ENCODE results near the gene CENPO.

Gene CENPO

GRCh38 chr2:24837996-24838513 lies 44.8 kb downstream of the CENPO start:
- TF ChIP-seq POLR2AphosphoS5 (IDR thresholded peaks at IDR 0.05; ENCODE audit: low read depth, low read length) = no peak
- TF ChIP-seq TAF1 (IDR thresholded peaks at IDR 0.05; ENCODE audit: borderline replicate concordance, insufficient read depth, low read length) = no peak
- no peak for TF ChIP-seq REST (IDR thresholded peaks at IDR 0.05; ENCODE audit: insufficient read depth in 1 of 2, low read depth in 2 of 2, low read length in 2 of 2)
- no peak for TF ChIP-seq SIN3A (IDR thresholded peaks at IDR 0.05; ENCODE audit: borderline replicate concordance, insufficient read depth, low read length)
- no peak for TF ChIP-seq FOXP2 (optimal IDR thresholded peaks at IDR 0.05; ENCODE audit: borderline replicate concordance, extremely low read depth, extremely low read length, insufficient read depth)

- TF ChIP-seq FOXP2 (optimal IDR thresholded peaks at IDR 0.05; ENCODE audit: borderline replicate concordance, extremely low read depth, extremely low read length, insufficient read depth) (no peak), REST (IDR thresholded peaks at IDR 0.05; ENCODE audit: insufficient read depth in 1 of 2, low read depth in 2 of 2, low read length in 2 of 2) (no peak), SIN3A (IDR thresholded peaks at IDR 0.05; ENCODE audit: borderline replicate concordance, insufficient read depth, low read length) (no peak), TAF1 (IDR thresholded peaks at IDR 0.05; ENCODE audit: borderline replicate concordance, insufficient read depth, low read length) (no peak), POLR2AphosphoS5 (IDR thresholded peaks at IDR 0.05; ENCODE audit: low read depth, low read length) (no peak)
These were observed 45.3 kb downstream of the CENPO start for GRCh38 chr2:24838541-24838940.

- TF ChIP-seq REST (IDR thresholded peaks at IDR 0.05; ENCODE audit: insufficient read depth in 1 of 2, low read depth in 2 of 2, low read length in 2 of 2) (no peak), FOXP2 (optimal IDR thresholded peaks at IDR 0.05; ENCODE audit: borderline replicate concordance, extremely low read depth, extremely low read length, insufficient read depth) (no peak), SIN3A (IDR thresholded peaks at IDR 0.05; ENCODE audit: borderline replicate concordance, insufficient read depth, low read length) (no peak), POLR2AphosphoS5 (IDR thresholded peaks at IDR 0.05; ENCODE audit: low read depth, low read length) (no peak), TAF1 (IDR thresholded peaks at IDR 0.05; ENCODE audit: borderline replicate concordance, insufficient read depth, low read length) (no peak)
These were observed 46.5 kb downstream of the CENPO start for GRCh38 chr2:24839729-24840128.

GRCh38 chr2:24840164-24840869 lies 47.1 kb downstream of the CENPO start:
- TF ChIP-seq SIN3A (IDR thresholded peaks at IDR 0.05; ENCODE audit: borderline replicate concordance, insufficient read depth, low read length) (no peak), REST (IDR thresholded peaks at IDR 0.05; ENCODE audit: insufficient read depth in 1 of 2, low read depth in 2 of 2, low read length in 2 of 2) (no peak), POLR2AphosphoS5 (IDR thresholded peaks at IDR 0.05; ENCODE audit: low read depth, low read length) (no peak), TAF1 (IDR thresholded peaks at IDR 0.05; ENCODE audit: borderline replicate concordance, insufficient read depth, low read length) (no peak), FOXP2 (optimal IDR thresholded peaks at IDR 0.05; ENCODE audit: borderline replicate concordance, extremely low read depth, extremely low read length, insufficient read depth) (no peak)
